ENCODE measurements around the gene PNPLA2. TPM values are rescaled to one million over a fixed set of nuclear protein-coding genes. Genes with fewer than 3 reads are reported as not detected.

PNPLA2 gene
- polyA plus RNA-seq, 3 donors from 2014 or later = 10.9 to 42.3 (median 23.4) TPM

- H3K36me3 Mint-ChIP-seq = no peaks in the 10 kb centered on the region
- H3K4me3 Mint-ChIP-seq = peak overlapping the region; percentile 94 to 98 (median 95)
- H3K27me3 Mint-ChIP-seq (ENCODE audit: low read depth in 3 of 3) = peaks cover 5 to 21% (median 9%) of the 10 kb centered on the region in 3 donors
- peaks cover 33 to 38% of the 10 kb centered on the region in 2 donors for H3K4me1 Mint-ChIP-seq
- H3K27ac Mint-ChIP-seq = peak overlapping the region; percentile 96 to 99 (median 98)
- DNase-seq = no peak
- no peaks in the 10 kb centered on the region for H3K9me3 Mint-ChIP-seq
These were observed 8.6 kb upstream of the PNPLA2 start for GRCh38 chr11:810040-810567.

DNA sequence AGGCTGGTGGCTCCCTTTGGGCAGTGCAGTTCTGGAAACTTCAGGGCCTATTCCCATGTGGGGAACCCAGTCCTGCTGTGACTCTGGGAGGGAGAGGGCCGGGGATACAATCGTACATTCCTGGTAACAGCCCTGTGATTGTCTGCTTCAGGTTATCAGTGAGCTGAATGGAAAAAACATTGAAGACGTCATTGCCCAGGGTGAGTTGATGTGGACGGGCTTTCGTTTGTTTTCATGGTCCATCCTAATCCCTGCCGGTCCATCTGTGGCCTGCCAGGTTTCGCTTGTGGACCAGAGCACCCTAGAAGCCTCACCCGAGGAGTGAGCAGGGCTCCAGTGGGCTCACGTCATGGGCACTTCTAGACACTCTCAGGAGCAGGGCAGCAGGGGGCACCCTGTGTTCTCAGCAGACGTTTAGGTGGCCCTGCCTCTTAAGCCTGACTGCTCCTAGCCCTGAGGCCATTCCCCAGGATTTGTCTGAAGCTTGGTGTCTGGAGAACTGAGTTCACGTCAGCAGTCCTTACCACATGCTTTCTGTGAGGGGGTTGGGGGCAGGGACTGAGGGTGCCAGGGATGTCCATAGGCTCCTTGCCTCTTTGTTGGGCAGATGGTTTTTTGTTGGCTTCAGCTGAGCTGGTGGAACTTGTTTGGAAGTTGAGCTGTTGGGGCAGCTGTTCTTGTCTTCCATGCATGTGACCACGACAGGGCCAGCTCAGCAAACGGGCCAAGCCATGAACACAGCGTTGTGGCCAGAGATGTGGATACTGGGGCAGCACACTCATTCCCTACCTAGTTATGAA, 7.1 kb upstream of the PNPLA2 start:
- Mint-ChIP-seq H3K27ac (peak overlapping the region; percentile 81 to 98 (median 89)), H3K4me1 (peaks cover 33 to 38% of the 10 kb centered on the region in 2 donors), H3K36me3 (no peaks in the 10 kb centered on the region), H3K4me3 (peak overlapping the region; percentile 59 to 98 (median 86)), H3K27me3 (ENCODE audit: low read depth in 3 of 3) (peaks cover 5 to 22% (median 9%) of the 10 kb centered on the region in 3 donors), H3K9me3 (no peaks in the 10 kb centered on the region)
- DNase-seq = no peak

DNA sequence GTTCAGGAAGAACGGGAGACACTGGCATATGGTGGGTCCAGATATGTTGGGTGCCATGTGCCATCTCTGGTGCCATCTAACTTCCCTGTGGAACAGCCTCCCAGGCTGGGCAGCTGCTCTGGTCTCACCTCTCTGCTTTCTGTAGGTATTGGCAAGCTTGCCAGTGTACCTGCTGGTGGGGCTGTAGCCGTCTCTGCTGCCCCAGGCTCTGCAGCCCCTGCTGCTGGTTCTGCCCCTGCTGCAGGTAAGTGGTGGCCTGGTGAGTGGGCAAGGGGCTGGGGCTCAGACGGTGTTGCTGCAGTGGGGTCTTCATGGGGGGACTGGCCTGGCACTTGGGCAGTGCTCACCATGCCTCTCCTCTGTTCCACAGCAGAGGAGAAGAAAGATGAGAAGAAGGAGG, 6.3 kb upstream of the PNPLA2 start:
- DNase-seq = no peak
- H3K27me3 Mint-ChIP-seq (ENCODE audit: low read depth in 3 of 3) = peaks cover 5 to 22% (median 9%) of the 10 kb centered on the region in 3 donors
- peak overlapping the region in 1 of 6 donors; percentile 91 for H3K27ac Mint-ChIP-seq
- H3K36me3 Mint-ChIP-seq = no peaks in the 10 kb centered on the region
- peak overlapping the region in 3 of 5 donors; percentile 14 to 98 (median 17) for H3K4me3 Mint-ChIP-seq
- no peaks in the 10 kb centered on the region for H3K9me3 Mint-ChIP-seq
- peaks cover 33 to 38% of the 10 kb centered on the region in 2 donors for H3K4me1 Mint-ChIP-seq

- H3K27ac Mint-ChIP-seq = no peak overlapping the region
- no peak for DNase-seq
- H3K4me1 Mint-ChIP-seq = peaks cover 30 to 32% of the 10 kb centered on the region in 2 donors
- H3K36me3 Mint-ChIP-seq = no peaks in the 10 kb centered on the region
- peaks cover 5 to 19% (median 9%) of the 10 kb centered on the region in 3 donors for H3K27me3 Mint-ChIP-seq (ENCODE audit: low read depth in 3 of 3)
- H3K4me3 Mint-ChIP-seq = no peak overlapping the region
- H3K9me3 Mint-ChIP-seq = no peaks in the 10 kb centered on the region
These were observed 5.7 kb upstream of the PNPLA2 start for GRCh38 chr11:813072-813455.

GRCh38 chr11:813456-814096, 5.1 kb upstream of the PNPLA2 start:
- H3K27ac Mint-ChIP-seq = peak overlapping the region in 1 of 6 donors; percentile 51

GRCh38 chr11:815675-816432, 2.9 kb upstream of the PNPLA2 start:
- no peaks in the 10 kb centered on the region for H3K9me3 Mint-ChIP-seq
- peaks cover 2 to 15% (median 2%) of the 10 kb centered on the region in 3 donors for H3K27me3 Mint-ChIP-seq (ENCODE audit: low read depth in 3 of 3)
- H3K4me1 Mint-ChIP-seq = peaks cover 13 to 21% of the 10 kb centered on the region in 2 donors
- peak overlapping the region in 1 of 5 donors; percentile 21 for H3K4me3 Mint-ChIP-seq
- H3K27ac Mint-ChIP-seq = no peak overlapping the region
- no peaks in the 10 kb centered on the region for H3K36me3 Mint-ChIP-seq
- no peak for DNase-seq

More at GRCh38 chr11:813456-814096, 5.1 kb upstream of the PNPLA2 start:
- Mint-ChIP-seq H3K27me3 (ENCODE audit: low read depth in 3 of 3) (peaks cover 5 to 17% (median 9%) of the 10 kb centered on the region in 3 donors), H3K36me3 (no peaks in the 10 kb centered on the region), H3K9me3 (no peaks in the 10 kb centered on the region), H3K4me3 (no peak overlapping the region), H3K4me1 (peaks cover 27 to 29% of the 10 kb centered on the region in 2 donors)
- DNase-seq = no peak

DNA sequence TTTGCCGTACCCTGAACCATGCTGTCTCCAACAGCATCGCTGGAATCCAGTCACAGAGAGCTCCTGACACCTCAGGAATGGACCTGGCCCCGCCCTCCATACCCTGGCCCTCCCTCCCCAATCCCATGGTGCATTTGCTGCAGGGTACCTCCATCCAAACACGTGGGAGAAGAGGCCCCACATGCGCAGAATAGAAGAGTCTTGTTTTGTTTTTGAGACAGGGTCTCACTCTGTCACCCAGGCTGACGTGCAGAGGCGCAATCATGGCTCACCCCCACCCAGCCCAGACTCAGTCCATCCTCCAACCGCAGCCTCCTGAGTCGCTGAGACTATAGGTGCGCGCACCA, 2.3 kb upstream of the PNPLA2 start:
- Mint-ChIP-seq H3K9me3 (no peaks in the 10 kb centered on the region), H3K36me3 (no peaks in the 10 kb centered on the region), H3K27me3 (ENCODE audit: low read depth in 3 of 3) (peaks cover 2 to 15% (median 2%) of the 10 kb centered on the region in 3 donors), H3K4me1 (peaks cover 8 to 20% of the 10 kb centered on the region in 2 donors), H3K27ac (no peak overlapping the region), H3K4me3 (peak overlapping the region in 1 of 5 donors; percentile 21)
- DNase-seq = no peak

- H3K36me3 Mint-ChIP-seq = no peaks in the 10 kb centered on the region
- peaks cover 0 to 13% (median 2%) of the 10 kb centered on the region in 3 donors for H3K27me3 Mint-ChIP-seq (ENCODE audit: low read depth in 3 of 3)
- H3K4me1 Mint-ChIP-seq = peaks cover 0 to 18% of the 10 kb centered on the region in 2 donors
- peak overlapping the region in 5 of 6 donors; percentile 39 to 94 (median 64) for H3K27ac Mint-ChIP-seq
- no peaks in the 10 kb centered on the region for H3K9me3 Mint-ChIP-seq
- DNase-seq = peak; percentile 90 to 94 (median 93)
- peak overlapping the region; percentile 79 to 92 (median 89) for H3K4me3 Mint-ChIP-seq
These were observed 616 bp downstream of the PNPLA2 start for GRCh38 chr11:819129-819931.

DNA sequence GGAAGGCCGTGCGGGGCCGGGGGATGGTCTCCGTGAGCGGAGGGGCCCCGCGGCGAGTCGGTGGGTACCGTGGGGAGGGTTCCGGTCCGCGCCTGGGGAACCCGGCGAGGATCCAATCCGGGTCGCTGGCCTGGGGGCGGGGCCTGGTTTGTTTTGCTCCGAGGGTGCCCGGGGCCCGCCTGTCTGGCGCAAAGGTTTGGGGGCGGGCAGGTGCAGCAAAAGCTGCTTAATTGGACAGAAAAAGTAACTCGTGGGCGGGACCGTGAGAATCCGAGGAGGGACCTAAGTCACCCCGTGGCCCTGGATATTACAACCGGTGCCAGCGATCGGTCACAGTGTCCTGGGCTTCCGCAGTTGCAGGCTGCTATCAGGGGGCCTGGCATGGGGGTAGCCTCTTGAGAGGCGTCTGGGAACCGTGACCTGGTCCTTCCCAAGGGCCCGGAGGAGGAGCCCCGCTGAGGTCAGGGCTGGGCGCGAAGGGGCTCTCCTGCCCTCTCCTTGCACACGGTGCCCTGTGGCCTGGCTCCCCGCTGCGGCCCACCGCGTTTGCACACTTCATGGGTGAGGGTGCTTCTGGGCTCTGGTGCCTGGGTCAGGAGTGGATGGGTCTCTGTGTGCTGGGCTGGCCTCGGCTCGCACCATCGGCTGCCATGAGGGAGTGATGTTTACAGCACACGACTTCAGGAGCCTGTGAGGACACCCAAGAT, 1.4 kb downstream of the PNPLA2 start:
- DNase-seq = peak; percentile 95 to 96 (median 96)
- Mint-ChIP-seq H3K4me3 (peak overlapping the region; percentile 79 to 92 (median 89)), H3K4me1 (peaks cover 0 to 20% of the 10 kb centered on the region in 2 donors), H3K9me3 (no peaks in the 10 kb centered on the region), H3K27ac (peak overlapping the region; percentile 48 to 94 (median 90)), H3K36me3 (peaks cover 0 to 2% (median 2%) of the 10 kb centered on the region in 3 donors), H3K27me3 (ENCODE audit: low read depth in 3 of 3) (peaks cover 2 to 13% (median 4%) of the 10 kb centered on the region in 3 donors)

GRCh38 chr11:820655-821511, 2.2 kb downstream of the PNPLA2 start:
- Mint-ChIP-seq H3K4me1 (peaks cover 0 to 22% of the 10 kb centered on the region in 2 donors), H3K36me3 (peaks cover 0 to 5% (median 4%) of the 10 kb centered on the region in 3 donors), H3K27ac (peak overlapping the region in 4 of 6 donors; percentile 34 to 87 (median 70)), H3K4me3 (peak overlapping the region; percentile 79 to 92 (median 89)), H3K9me3 (no peaks in the 10 kb centered on the region), H3K27me3 (ENCODE audit: low read depth in 3 of 3) (peaks cover 5 to 13% (median 6%) of the 10 kb centered on the region in 3 donors)
- no peak for DNase-seq

DNA sequence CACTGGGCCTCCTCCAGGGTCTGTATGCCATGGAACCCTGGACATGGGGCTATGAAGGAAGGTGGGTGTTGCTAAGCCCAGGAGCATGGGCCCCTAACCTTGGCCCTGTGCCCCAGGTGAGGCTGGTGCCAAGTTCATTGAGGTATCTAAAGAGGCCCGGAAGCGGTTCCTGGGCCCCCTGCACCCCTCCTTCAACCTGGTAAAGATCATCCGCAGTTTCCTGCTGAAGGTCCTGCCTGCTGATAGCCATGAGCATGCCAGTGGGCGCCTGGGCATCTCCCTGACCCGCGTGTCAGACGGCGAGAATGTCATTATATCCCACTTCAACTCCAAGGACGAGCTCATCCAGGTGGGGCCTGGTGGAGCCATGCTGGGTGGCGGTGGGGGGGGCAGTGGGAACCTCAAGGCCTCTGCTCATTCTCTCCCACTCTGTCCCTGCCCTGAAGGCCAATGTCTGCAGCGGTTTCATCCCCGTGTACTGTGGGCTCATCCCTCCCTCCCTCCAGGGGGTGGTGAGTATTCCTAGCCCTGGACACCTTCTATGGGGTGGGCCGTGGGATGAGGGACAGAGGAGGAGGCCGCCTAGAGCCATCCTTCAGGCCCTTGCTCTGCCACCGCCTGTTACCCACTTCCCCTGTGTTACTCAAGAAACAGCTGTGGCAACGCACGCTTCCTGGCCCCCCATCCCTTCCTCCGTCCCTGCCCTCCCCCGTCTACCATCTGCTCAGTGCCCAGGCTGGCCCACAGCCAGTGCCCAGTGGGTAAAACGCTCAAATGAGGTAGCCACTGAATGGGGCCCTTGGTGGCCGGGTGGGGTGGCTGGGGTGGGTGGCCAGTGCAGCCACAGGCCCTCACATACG, 3.0 kb downstream of the PNPLA2 start:
- peaks cover 0 to 26% of the 10 kb centered on the region in 2 donors for H3K4me1 Mint-ChIP-seq
- no peak for DNase-seq
- peak overlapping the region in 3 of 6 donors; percentile 34 to 61 (median 55) for H3K27ac Mint-ChIP-seq
- H3K4me3 Mint-ChIP-seq = peak overlapping the region in 4 of 5 donors; percentile 35 to 92 (median 77)
- H3K9me3 Mint-ChIP-seq = no peaks in the 10 kb centered on the region
- peaks cover 0 to 5% (median 4%) of the 10 kb centered on the region in 3 donors for H3K36me3 Mint-ChIP-seq
- peaks cover 8 to 11% (median 10%) of the 10 kb centered on the region in 3 donors for H3K27me3 Mint-ChIP-seq (ENCODE audit: low read depth in 3 of 3)

All from immature natural killer cell (primary cell).